ENCODE results near the gene ZNF300. TPM values are rescaled to one million over a fixed set of nuclear protein-coding genes. Genes with fewer than 3 reads are reported as not detected.

The ZNF300 gene
- total and polyA plus RNA-seq, 2 of the 13 experiments (the other 11 are each of a cell fraction or from before 2014, with no cell fraction given): 2.7 to 6.8 TPM

- peak; percentile 48 for TF ChIP-seq ARID5B (CRISPR knock-in tag; IDR thresholded peaks at IDR 0.05)
- peak; percentile 91 for TF ChIP-seq BHLHE40 (IDR thresholded peaks at IDR 0.05; ENCODE audit: low read length)
- TF ChIP-seq SOX6 (IDR thresholded peaks at IDR 0.05): no peak
- TF ChIP-seq SOX6 (CRISPR knock-in tag; IDR thresholded peaks at IDR 0.05): 0 out of 2 replicates have a peak, but pooled peaks have one; percentile 16
- no peak for TF ChIP-seq ZNF136 (CRISPR knock-in tag; IDR thresholded peaks at IDR 0.05; ENCODE audit: low read depth)
- TF ChIP-seq NR1H2 (CRISPR knock-in tag; IDR thresholded peaks at IDR 0.05; ENCODE audit: borderline replicate concordance, low read depth): no peak
- 0 out of 2 replicates have a peak, but pooled peaks have one; percentile 18 for TF ChIP-seq ZNF281 (CRISPR knock-in tag; IDR thresholded peaks at IDR 0.05; ENCODE audit: borderline replicate concordance)
- TF ChIP-seq HNF1B (CRISPR knock-in tag; IDR thresholded peaks at IDR 0.05): 0 out of 2 replicates have a peak, but pooled peaks have one; percentile 35
- no peak for TF ChIP-seq ZNF235 (CRISPR knock-in tag; IDR thresholded peaks at IDR 0.05; ENCODE audit: borderline replicate concordance)
- TF ChIP-seq JUN (CRISPR knock-in tag; IDR thresholded peaks at IDR 0.05): peak; percentile 75; the same call in 1 of the 2 replicates
- TF ChIP-seq NFRKB (IDR thresholded peaks at IDR 0.05): no peak
- peak; percentile 82 for TF ChIP-seq ZNF652 (CRISPR knock-in tag; IDR thresholded peaks at IDR 0.05; ENCODE audit: borderline replicate concordance, low read depth)
- TF ChIP-seq STAG1 (CRISPR knock-in tag; IDR thresholded peaks at IDR 0.05): peak; percentile 92
- no peak for TF ChIP-seq ZNF234 (CRISPR knock-in tag; conservative IDR thresholded peaks at IDR 0.05)
- no peak for TF ChIP-seq ZNF639 (CRISPR knock-in tag; conservative IDR thresholded peaks at IDR 0.05)
- TF ChIP-seq ATF7 (IDR thresholded peaks at IDR 0.05): 0 out of 2 replicates have a peak, but pooled peaks have one; percentile 34
- peak; percentile 52; the same call in 1 of the 2 replicates for TF ChIP-seq ATF7 (CRISPR knock-in tag; IDR thresholded peaks at IDR 0.05)
- TF ChIP-seq ARNT2 (CRISPR knock-in tag; IDR thresholded peaks at IDR 0.05; ENCODE audit: low read depth): 0 out of 2 replicates have a peak, but pooled peaks have one; percentile 33
- TF ChIP-seq ZMYM4 (CRISPR knock-in tag; IDR thresholded peaks at IDR 0.05): peak; percentile 44; the same call in 1 of the 2 replicates
Observed at GRCh38 chr5:150846654-150847333, 58.0 kb downstream of the ZNF300 start (continued).
